ENCODE results near the gene GGT5.
"Not testable (repeated sequence)": the region's sequence is repeated elsewhere in the genome, so short reads cannot be mapped to it uniquely, and the experiment has no call there.

The GGT5 gene

GRCh38 chr22:24187731-24188644 is 56.9 kb downstream of the GGT5 start:
- Mint-ChIP-seq H3K9me3 (no peaks in the 10 kb centered on the region), H3K27ac (no peak overlapping the region), H3K36me3 (no peaks in the 10 kb centered on the region), H3K4me3 (no peak overlapping the region), H3K27me3 (peaks cover 27% of the 10 kb centered on the region), H3K4me1 (peaks cover 19% of the 10 kb centered on the region)
- no peak for ATAC-seq

DNA sequence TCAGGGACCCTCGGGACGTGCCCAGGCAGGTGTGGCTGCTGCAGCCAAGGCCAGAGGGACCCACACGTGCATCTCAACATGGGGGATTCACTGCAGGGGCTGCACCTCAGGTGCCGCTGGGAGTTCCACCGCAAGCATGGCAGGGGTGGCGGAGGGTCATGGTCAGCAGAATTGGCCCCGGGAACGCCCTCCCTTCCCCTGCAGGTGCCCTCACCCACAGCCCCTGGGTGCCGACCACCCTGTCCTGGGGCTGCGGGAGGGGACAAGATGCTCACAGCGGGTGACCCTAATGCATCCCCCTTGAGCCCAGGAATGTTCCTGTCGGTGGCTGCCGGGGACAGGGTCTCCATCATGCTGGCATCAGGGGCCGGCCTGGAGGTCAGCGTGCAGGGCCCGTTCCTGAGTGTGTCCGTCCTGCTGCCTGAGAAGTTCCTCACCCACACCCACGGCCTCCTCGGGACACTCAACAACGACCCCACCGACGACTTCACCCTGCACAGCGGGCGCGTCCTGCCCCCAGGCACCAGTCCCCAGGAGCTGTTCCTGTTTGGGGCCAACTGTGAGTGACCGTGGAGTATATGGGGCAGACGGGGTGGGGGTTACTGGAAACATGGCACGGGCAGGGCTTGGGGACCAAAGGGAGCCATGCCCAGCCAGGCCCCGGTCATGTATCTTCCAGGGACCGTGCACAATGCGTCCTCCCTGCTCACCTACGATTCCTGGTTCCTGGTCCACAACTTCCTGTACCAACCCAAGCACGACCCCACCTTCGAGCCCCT is 57.8 kb downstream of the GGT5 start:
- Mint-ChIP-seq H3K36me3 (no peaks in the 10 kb centered on the region), H3K4me3 (no peak overlapping the region), H3K9me3 (no peaks in the 10 kb centered on the region), H3K27me3 (peaks cover 27% of the 10 kb centered on the region), H3K27ac (no peak overlapping the region), H3K4me1 (peaks cover 26% of the 10 kb centered on the region)
- no peak for ATAC-seq

- Mint-ChIP-seq H3K27me3 (peaks cover 27% of the 10 kb centered on the region), H3K36me3 (no peaks in the 10 kb centered on the region), H3K27ac (no peak overlapping the region), H3K4me3 (no peak overlapping the region), H3K9me3 (no peaks in the 10 kb centered on the region), H3K4me1 (peaks cover 26% of the 10 kb centered on the region)
- ATAC-seq = no peak
Observed at GRCh38 chr22:24186352-24186740, 58.5 kb downstream of the GGT5 start.

DNA sequence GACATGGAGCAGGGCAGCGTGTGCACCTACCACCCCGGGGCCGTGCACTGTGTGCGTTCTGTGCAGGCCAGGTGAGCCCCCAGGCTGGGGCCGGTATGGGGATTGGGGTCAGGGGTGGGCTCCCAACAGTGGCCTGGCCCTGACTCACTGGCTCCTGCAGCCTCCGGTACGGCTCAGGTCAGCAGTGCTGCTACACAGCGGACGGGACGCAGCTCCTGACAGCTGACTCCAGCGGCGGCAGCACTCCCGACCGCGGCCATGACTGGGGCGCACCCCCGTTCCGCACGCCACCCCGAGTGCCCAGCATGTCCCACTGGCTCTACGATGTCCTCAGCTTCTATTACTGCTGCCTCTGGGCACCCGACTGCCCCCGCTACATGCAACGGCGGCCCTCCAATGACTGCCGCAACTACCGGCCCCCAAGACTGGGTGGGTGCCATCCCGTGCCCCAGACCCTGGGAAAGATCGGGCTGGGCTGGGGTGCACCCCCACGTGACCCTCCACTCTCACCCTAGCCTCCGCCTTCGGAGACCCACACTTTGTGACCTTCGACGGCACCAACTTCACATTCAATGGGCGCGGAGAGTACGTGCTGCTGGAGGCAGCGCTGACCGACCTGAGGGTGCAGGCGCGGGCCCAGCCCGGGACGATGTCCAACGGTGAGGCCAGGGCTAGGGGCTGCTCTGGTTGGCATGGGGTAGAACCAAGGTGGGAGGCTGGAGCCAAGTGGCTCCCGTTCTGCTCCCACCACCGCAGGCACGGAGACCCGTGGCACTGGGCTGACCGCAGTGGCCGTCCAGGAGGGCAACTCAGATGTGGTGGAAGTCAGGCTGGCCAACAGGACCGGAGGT is 59.2 kb downstream of the GGT5 start:
- Mint-ChIP-seq H3K4me3 (no peak overlapping the region), H3K36me3 (no peaks in the 10 kb centered on the region), H3K27me3 (peaks cover 27% of the 10 kb centered on the region), H3K9me3 (no peaks in the 10 kb centered on the region), H3K27ac (no peak overlapping the region), H3K4me1 (peaks cover 26% of the 10 kb centered on the region)
- no peak for ATAC-seq

DNA sequence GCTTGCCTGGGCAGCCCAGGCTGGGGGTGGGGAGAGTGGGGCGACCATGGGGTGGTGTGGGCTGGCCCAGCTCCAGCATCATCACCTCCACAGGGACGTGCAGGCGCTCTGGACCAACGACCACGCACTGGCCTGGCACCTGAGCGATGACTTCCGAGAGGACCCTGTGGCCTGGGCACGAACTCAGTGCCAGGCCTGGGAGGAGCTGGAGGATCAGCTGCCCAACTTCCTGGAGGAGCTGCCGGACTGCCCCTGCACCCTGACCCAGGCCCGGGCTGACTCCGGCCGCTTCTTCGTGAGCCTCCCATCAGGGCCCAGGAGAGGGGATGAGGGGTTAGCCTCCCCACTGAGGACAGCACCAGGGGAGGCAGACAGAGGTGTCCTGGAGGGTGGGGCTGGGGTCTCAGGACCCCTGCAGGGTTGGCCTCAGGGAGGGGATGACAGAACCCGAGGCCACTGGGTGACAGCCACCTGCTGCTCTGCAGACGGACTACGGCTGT is 59.8 kb downstream of the GGT5 start:
- Mint-ChIP-seq H3K4me1 (peaks cover 26% of the 10 kb centered on the region), H3K4me3 (no peak overlapping the region), H3K27ac (no peak overlapping the region), H3K36me3 (no peaks in the 10 kb centered on the region), H3K9me3 (no peaks in the 10 kb centered on the region), H3K27me3 (peaks cover 22% of the 10 kb centered on the region)
- ATAC-seq = no peak

DNA sequence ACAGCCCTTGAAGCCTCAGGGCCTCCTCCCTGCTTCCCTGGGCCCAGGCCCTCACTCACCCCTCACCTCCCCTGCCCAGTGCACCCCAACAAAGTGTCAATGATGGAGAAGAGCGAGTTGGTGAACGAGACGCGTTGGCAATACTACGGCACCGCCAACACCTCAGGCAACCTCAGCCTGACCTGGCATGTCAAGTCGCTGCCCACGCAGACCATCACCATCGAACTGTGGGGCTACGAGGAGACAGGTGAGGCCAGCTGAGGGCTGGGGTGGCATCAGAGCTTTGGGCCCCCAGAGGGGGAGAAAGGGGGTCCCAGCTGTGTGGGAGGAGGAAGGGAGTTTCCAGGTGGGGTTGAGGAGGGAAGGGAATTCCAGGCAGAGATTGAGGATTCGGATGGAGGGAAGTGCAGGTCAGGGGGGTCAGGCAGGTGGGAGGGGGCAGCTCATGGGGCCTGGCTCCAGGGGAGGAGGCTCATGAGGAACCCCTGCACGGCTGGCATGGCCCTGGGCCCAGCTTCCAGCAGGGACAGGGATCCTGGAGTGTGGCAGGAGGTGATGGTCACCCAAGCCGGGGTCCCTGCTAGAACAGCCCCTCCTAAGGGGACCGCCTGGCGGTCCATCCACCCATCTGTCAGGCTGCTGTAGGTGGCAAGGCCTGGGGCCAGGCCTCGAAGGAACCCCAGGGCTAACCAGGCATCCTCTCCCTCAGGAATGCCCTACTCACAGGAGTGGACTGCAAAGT is 60.7 kb downstream of the GGT5 start:
- ATAC-seq = no peak
- H3K4me1 Mint-ChIP-seq = peaks cover 21% of the 10 kb centered on the region
- H3K4me3 Mint-ChIP-seq = peak overlapping the region; percentile 58
- no peaks in the 10 kb centered on the region for H3K36me3 Mint-ChIP-seq
- H3K27me3 Mint-ChIP-seq = peaks cover 14% of the 10 kb centered on the region
- H3K27ac Mint-ChIP-seq = no peak overlapping the region
- no peaks in the 10 kb centered on the region for H3K9me3 Mint-ChIP-seq

DNA sequence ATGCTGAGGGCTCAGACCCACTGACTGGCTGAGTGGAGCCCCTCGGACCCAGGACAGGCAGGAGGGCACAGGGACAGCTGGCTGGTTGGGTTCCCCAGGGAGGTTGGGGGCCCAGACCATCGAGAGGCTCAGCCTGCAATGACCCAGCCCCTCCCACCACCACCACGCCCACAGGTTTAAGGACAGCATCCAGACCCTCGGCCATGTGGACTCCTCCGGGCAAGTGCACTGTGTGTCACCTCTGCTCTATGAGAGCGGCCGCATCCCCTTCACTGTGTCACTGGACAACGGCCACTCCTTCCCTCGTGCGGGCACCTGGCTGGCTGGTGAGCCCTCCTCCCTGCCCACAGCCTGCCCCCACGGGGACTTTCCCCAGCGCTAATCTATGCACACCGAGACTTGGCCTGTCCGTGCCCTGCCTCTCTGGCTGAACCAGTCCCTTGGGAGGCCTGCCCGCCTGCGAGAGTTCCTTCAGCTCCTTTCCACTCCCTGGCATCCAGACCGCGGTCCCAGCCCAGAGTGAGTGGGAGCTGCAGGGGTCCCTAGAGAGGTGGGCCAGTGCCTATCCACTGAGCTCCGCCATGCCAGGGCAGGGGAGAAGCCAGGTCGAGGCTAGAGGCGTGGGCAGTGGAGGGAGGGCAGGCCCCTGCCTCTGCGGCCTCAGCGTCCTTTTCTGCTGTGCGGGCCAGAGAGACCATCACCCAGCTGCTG is 61.4 kb downstream of the GGT5 start:
- Mint-ChIP-seq H3K9me3 (no peaks in the 10 kb centered on the region), H3K27me3 (peaks cover 6% of the 10 kb centered on the region), H3K27ac (no peak overlapping the region), H3K36me3 (peaks cover 2% of the 10 kb centered on the region), H3K4me3 (peak overlapping the region; percentile 58), H3K4me1 (peaks cover 21% of the 10 kb centered on the region)
- peak; percentile 81 for ATAC-seq

- peaks cover 21% of the 10 kb centered on the region for H3K4me1 Mint-ChIP-seq
- not testable (repeated sequence) for H3K27ac Mint-ChIP-seq, H3K9me3 Mint-ChIP-seq, ATAC-seq, H3K36me3 Mint-ChIP-seq, H3K4me3 Mint-ChIP-seq, H3K27me3 Mint-ChIP-seq
Observed at GRCh38 chr22:24182900-24183246, 62.0 kb downstream of the GGT5 start.

DNA sequence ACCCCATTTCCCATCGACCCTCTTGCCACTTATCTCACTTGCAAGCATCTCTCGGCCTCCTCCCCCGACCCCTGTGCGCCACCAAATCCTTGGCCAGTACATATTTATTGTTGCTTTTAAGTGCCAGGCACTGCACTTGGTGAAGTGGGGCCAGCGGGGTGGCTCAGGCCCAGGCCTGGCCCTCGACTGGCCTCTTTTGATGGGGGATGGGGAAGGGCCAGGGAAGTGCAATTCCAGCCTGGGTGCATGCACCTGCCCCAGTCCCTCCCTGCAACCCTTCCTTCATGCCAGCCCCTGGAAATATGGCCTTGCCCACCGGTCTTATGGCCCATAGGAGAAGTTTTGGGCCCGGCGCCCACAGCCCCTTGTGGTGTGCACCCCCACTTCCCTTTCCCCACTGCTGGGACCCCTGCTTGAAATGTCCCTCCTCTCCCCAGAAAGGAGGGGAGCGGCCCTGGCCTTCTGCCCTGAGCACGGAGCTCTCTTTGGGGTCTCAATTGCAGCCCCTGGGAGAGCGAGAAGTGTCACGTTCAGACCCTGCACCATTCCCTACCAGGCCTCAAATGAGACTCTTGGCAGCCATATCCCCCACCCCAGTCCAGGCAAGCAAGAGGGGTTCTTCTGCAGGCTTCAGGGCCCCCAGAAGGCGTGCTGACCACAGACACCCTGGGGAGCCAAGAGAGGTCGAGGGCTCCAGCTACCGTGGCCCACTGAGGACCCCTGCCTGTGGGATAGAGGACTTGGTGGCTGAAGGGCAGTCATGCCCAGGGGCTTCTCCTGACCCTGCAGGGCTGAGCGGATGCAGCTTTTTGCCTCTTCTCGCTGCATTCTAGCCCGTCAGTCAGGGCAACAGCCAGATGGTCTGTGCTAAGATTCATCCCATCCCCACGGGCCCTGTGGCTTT is 62.6 kb downstream of the GGT5 start:
- H3K27ac Mint-ChIP-seq = no peak overlapping the region
- H3K27me3 Mint-ChIP-seq = no peaks in the 10 kb centered on the region
- no peaks in the 10 kb centered on the region for H3K9me3 Mint-ChIP-seq
- peaks cover 21% of the 10 kb centered on the region for H3K4me1 Mint-ChIP-seq
- ATAC-seq = no peak
- peaks cover 4% of the 10 kb centered on the region for H3K36me3 Mint-ChIP-seq
- no peak overlapping the region for H3K4me3 Mint-ChIP-seq

- ATAC-seq = no peak
Observed at GRCh38 chr22:24181088-24181995, 63.5 kb downstream of the GGT5 start, which contains the start of gene SUSD2. TSS of gene SUSD2 (plus strand) at chr22:24181487. CDS start at chr22:24181520, 33 bp downstream.

GRCh38 chr22:24180316-24181087 is 64.4 kb downstream of the GGT5 start:
- Mint-ChIP-seq H3K9me3 (no peaks in the 10 kb centered on the region), H3K36me3 (peaks cover 15% of the 10 kb centered on the region), H3K4me3 (no peak overlapping the region), H3K4me1 (peaks cover 21% of the 10 kb centered on the region), H3K27me3 (no peaks in the 10 kb centered on the region), H3K27ac (no peak overlapping the region)
- ATAC-seq = no peak

More at GRCh38 chr22:24181088-24181995, 63.5 kb downstream of the GGT5 start, which contains the start of gene SUSD2:
- no peaks in the 10 kb centered on the region for H3K9me3 Mint-ChIP-seq
- H3K27me3 Mint-ChIP-seq = no peaks in the 10 kb centered on the region
- peaks cover 7% of the 10 kb centered on the region for H3K36me3 Mint-ChIP-seq
- no peak within 1 kb of the TSS for H3K27ac Mint-ChIP-seq
- H3K4me1 Mint-ChIP-seq = peaks cover 21% of the 10 kb centered on the region
- no peak within 1 kb of the TSS for H3K4me3 Mint-ChIP-seq

Measured in stimulated activated memory B cell treated with anti-CD40 and anti-IgM and Interleukin-4, amounts not matched to agents 10 μg/mL and 1 μg/mL and 100 μg/mL, for 72 hours (primary cell).